ENCODE results near the gene RPL38. TPM values are rescaled to one million over a fixed set of nuclear protein-coding genes. Genes with fewer than 3 reads are reported as not detected.
A peak's percentile ranks its signal among the peaks of the same experiment; 100 is the strongest.
"Not testable (repeated sequence)": the region's sequence is repeated elsewhere in the genome, so short reads cannot be mapped to it uniquely, and the experiment has no call there.

RPL38 gene
- polyA plus RNA-seq, 2 of the 4 experiments (the other 2 are of a cell fraction) = 3,205 to 4,133 TPM

DNA sequence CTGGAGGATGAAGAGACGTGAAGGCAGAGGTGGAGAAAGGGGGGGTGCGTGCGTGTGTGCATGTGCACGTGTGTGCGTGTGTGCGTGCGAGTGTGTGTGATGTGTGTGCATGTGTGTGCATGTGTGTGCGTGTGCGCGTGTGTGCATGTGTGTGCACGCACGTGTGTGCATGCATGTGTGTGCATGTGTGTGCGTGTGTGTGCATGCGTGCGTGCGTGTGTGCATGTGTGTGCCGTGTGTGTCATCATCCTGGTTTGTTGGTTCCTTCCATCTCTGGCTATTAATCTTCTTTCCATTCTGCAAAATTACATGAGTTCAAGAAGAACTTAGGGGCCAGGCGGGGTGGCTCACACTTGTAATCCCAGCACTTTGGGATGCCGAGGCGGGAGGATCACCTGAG, 17.0 kb upstream of the RPL38 start:
- DNase-seq (ENCODE audit: low read depth in 1 of 2, low spot score in 1 of 2) (no peak), FAIRE-seq (no peak), ATAC-seq (no peak)
- no peak overlapping the region for H3K27ac ChIP-seq
- CTCF ChIA-PET = interaction anchor here (1.7 to 17.0 kb wide), 3 partner anchors 10 to 15 kb away, joined by 8 to 215 read pairs (median 57); partner anchors contain the start of gene RPL38
- TF ChIP-seq, protein P1, sequence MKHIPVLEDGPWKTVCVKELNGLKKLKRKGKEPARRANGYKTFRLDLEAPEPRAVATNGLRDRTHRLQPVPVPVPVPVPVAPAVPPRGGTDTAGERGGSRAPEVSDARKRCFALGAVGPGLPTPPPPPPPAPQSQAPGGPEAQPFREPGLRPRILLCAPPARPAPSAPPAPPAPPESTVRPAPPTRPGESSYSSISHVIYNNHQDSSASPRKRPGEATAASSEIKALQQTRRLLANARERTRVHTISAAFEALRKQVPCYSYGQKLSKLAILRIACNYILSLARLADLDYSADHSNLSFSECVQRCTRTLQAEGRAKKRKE (CRISPR knock-in tag; IDR thresholded peaks at IDR 0.05; ENCODE audit: low read depth) = no peak
- no peak for TF ChIP-seq RCOR1 (IDR thresholded peaks at IDR 0.05; ENCODE audit: low read depth, low read length)
- no peak for TF ChIP-seq EP300 (IDR thresholded peaks at IDR 0.05)
- TF ChIP-seq ESRRA (IDR thresholded peaks at IDR 0.05; ENCODE audit: borderline replicate concordance, low read length) = no peak
- POLR2A ChIA-PET = no interaction called here
- no peak overlapping the region for H3K4me3 ChIP-seq
- H3K4me2 ChIP-seq = no peak overlapping the region
- 76% methylated on average over 20 of the region's 20 CpGs for WGBS (ENCODE audit: missing lambda C conversion rate)
- H3K4me1 ChIP-seq = peaks cover 3% of the 10 kb centered on the region; the same call in 1 of the 3 replicates
- no peaks in the 10 kb centered on the region for H3K9me3 ChIP-seq

DNA sequence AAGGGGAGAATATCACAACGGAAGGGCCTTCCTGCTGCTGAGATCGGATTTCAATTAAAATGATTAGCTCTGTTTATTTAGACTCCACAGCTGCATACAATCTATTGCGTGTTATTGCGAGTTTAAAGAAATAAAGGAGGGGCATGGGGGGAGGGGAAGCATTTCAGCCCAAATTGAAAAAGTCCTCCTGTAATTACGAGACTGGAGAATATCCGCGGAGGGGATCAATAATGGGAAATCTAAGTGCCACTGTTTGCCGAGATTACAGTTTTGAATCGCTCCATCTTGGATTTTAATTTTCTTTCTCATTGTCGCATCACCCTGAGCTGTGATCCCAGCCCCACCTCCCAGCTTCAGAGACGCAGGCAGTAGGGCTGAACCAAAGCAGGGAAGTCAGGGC, 15.7 kb upstream of the RPL38 start:
- TF ChIP-seq KDM5A (IDR thresholded peaks at IDR 0.05) (no peak), HOXB5 (CRISPR knock-in tag; IDR thresholded peaks at IDR 0.05) (no peak), HOXA7 (CRISPR knock-in tag; IDR thresholded peaks at IDR 0.05) (no peak), CHD2 (IDR thresholded peaks at IDR 0.05; ENCODE audit: low read length, partially characterized antibody) (no peak)
- TF ChIP-seq, protein P2, sequence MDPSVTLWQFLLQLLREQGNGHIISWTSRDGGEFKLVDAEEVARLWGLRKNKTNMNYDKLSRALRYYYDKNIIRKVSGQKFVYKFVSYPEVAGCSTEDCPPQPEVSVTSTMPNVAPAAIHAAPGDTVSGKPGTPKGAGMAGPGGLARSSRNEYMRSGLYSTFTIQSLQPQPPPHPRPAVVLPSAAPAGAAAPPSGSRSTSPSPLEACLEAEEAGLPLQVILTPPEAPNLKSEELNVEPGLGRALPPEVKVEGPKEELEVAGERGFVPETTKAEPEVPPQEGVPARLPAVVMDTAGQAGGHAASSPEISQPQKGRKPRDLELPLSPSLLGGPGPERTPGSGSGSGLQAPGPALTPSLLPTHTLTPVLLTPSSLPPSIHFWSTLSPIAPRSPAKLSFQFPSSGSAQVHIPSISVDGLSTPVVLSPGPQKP (IDR thresholded peaks at IDR 0.05; ENCODE audit: low read depth, low read length) = no peak
- POLR2A ChIA-PET = no interaction called here
- H3K9me3 ChIP-seq = no peaks in the 10 kb centered on the region
- H3K4me3 ChIP-seq = no peak overlapping the region
- H3K4me2 ChIP-seq = no peak overlapping the region
- DNase-seq (ENCODE audit: low read depth in 1 of 2, low spot score in 1 of 2) = no peak
- no peak for FAIRE-seq
- H3K4me1 ChIP-seq = peaks cover 15% of the 10 kb centered on the region
- H3K27ac ChIP-seq = no peak overlapping the region; a peak in 1 of 6 replicates
- CTCF ChIA-PET = interaction anchor here (0.6 to 17.0 kb wide), 6 partner anchors 11 to 758 kb away, joined by 3 to 215 read pairs (median 6); partner anchors contain the start of gene RPL38
- 60% methylated on average over 11 of the region's 11 CpGs for WGBS (ENCODE audit: missing lambda C conversion rate)
- ATAC-seq = no peak

DNA sequence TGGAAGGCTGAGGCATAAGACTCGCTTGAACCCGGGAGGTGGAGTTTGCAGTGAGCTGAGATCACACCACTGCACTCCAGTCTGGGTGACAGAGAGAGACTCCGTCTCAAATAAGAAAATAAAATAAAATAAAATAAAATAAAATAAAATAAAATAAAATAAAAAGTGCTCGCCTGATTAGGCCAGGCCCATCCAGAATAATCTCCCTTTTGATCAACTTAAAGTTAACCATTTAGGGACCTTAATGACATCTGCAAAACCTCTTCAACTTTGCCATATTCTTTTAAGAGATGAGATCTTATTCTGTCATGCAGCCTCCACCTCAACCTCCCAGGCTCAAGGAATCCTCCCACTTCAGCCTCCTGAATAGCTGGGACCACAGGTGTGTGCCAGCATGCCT, 14.8 kb upstream of the RPL38 start:
- peaks cover 23% of the 10 kb centered on the region for H3K4me1 ChIP-seq
- CTCF ChIA-PET = interaction anchor here (1.2 to 17.0 kb wide), 4 partner anchors 12 to 759 kb away, joined by 5 to 215 read pairs (median 32); partner anchors contain the start of gene RPL38
- FAIRE-seq; H3K4me3 ChIP-seq; H3K9me3 ChIP-seq; DNase-seq (ENCODE audit: low read depth in 1 of 2, low spot score in 1 of 2); H3K27ac ChIP-seq; POLR2A ChIA-PET; ATAC-seq; H3K4me2 ChIP-seq: not testable (repeated sequence)
- WGBS (ENCODE audit: missing lambda C conversion rate) = 33% methylated on average over 4 of the region's 4 CpGs

DNA sequence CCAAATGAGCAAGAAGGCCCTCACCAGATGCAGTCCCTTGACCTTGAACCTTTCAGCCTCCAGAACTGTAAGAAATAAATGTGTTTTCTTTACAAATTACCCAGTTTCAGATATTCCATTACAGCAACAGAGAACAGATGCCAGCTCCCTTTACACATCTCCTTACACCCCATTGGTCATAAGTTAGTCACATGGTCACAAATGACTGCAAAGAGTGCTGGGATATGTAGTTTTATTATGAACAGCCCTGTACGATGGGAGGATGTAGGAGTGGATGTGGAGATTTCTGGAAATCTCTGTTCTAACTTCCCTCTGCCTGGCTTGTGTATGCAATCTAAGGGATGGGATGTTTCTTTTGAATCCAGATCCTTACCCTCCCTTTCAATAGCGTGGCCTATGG, 13.3 kb upstream of the RPL38 start:
- FAIRE-seq = peak; percentile 96
- H3K4me3 ChIP-seq = no peak overlapping the region
- H3K27ac ChIP-seq = no peak overlapping the region; a peak in 1 of 6 replicates
- ATAC-seq = peak; percentile 71 to 90; a peak in 5 of 6 replicates
- H3K4me2 ChIP-seq = no peak overlapping the region
- H3K4me1 ChIP-seq = peaks cover 30% of the 10 kb centered on the region
- POLR2A ChIA-PET = interaction anchor here (4.6 kb wide), 1 partner anchor 14 kb away, joined by 20 read pairs; the partner anchor contains the start of gene RPL38
- TF ChIP-seq, protein P3, sequence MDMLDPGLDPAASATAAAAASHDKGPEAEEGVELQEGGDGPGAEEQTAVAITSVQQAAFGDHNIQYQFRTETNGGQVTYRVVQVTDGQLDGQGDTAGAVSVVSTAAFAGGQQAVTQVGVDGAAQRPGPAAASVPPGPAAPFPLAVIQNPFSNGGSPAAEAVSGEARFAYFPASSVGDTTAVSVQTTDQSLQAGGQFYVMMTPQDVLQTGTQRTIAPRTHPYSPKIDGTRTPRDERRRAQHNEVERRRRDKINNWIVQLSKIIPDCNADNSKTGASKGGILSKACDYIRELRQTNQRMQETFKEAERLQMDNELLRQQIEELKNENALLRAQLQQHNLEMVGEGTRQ (IDR thresholded peaks at IDR 0.05) = peak; percentile 74
- TF ChIP-seq ZSCAN20 (CRISPR knock-in tag; IDR thresholded peaks at IDR 0.05) = no peak
- WGBS (ENCODE audit: missing lambda C conversion rate) = 16% methylated on average over 2 of the region's 2 CpGs
- no peaks in the 10 kb centered on the region for H3K9me3 ChIP-seq
- peak; percentile 73 to 89 for DNase-seq (ENCODE audit: low read depth in 1 of 2, low spot score in 1 of 2)
- CTCF ChIA-PET = interaction anchor here (0.6 to 17.0 kb wide), 6 partner anchors 9 to 643 kb away, joined by 3 to 215 read pairs (median 10); partner anchors contain the start of gene RPL38

All from A549 (cell line).